ENCODE data around the gene LILRA5.
"Not testable (repeated sequence)": the region's sequence is repeated elsewhere in the genome, so short reads cannot be mapped to it uniquely, and the experiment has no call there.

Gene LILRA5

GRCh38 chr19:54333586-54334298, 20.8 kb upstream of the LILRA5 start:
- DNase-seq = no peak
- 100% methylated on average over 3 of the region's 3 CpGs for WGBS (ENCODE audit: insufficient coverage)
- H3K36me3 ChIP-seq (ENCODE audit: control insufficient read depth in 4 of 4, insufficient read depth in 4 of 4, low read length in 3 of 4) = no peaks in the 10 kb centered on the region
- CTCF ChIA-PET = interaction anchor here (0.9 kb wide), 2 partner anchors 58 to 82 kb away, joined by 3 read pairs; partner anchors contain the start of gene TTYH1
- no peaks in the 10 kb centered on the region for H3K27me3 ChIP-seq (replicated peaks in 2 of 5; ENCODE audit: control insufficient read depth in 4 of 5, insufficient read depth in 5 of 5, low read length in 4 of 5)
- H3K27ac ChIP-seq (ENCODE audit: insufficient read depth in 1 of 2, low read depth in 1 of 2, low read length in 2 of 2, poor library complexity in 1 of 2, severe bottlenecking in 2 of 2) = no peak overlapping the region
- no peak overlapping the region for H3K4me3 ChIP-seq (ENCODE audit: control insufficient read depth in 1 of 7, extremely low read depth in 1 of 7, insufficient read depth in 4 of 7, low read depth in 2 of 7, low read length in 6 of 7)
- no peaks in the 10 kb centered on the region for H3K9me3 ChIP-seq (ENCODE audit: control extremely low read depth in 1 of 5, control insufficient read depth in 4 of 5, insufficient read depth in 2 of 5, low read depth in 1 of 5, low read length in 4 of 5)
- H3K4me1 ChIP-seq (ENCODE audit: control extremely low read depth in 1 of 4, control insufficient read depth in 4 of 4, insufficient read depth in 4 of 4, low read length in 3 of 4) = peaks cover 0 to 6% (median 1%) of the 10 kb centered on the region in 4 experiments
- POLR2A ChIA-PET = no interaction called here

- POLR2A ChIA-PET = no interaction called here
These were observed 19.2 kb upstream of the LILRA5 start for GRCh38 chr19:54332149-54332548.

GRCh38 chr19:54331626-54332025, 18.7 kb upstream of the LILRA5 start:
- H3K27ac ChIP-seq (ENCODE audit: insufficient read depth in 1 of 2, low read depth in 1 of 2, low read length in 2 of 2, poor library complexity in 1 of 2, severe bottlenecking in 2 of 2) = no peak overlapping the region
- H3K36me3 ChIP-seq (ENCODE audit: control insufficient read depth in 4 of 4, insufficient read depth in 4 of 4, low read length in 3 of 4) = no peaks in the 10 kb centered on the region
- peaks cover 0 to 11% (median 4%) of the 10 kb centered on the region in 4 experiments for H3K4me1 ChIP-seq (ENCODE audit: control extremely low read depth in 1 of 4, control insufficient read depth in 4 of 4, insufficient read depth in 4 of 4, low read length in 3 of 4)
- DNase-seq = no peak
- CTCF ChIA-PET = interaction anchor here (0.8 kb wide), 1 partner anchor 59 kb away, joined by 3 read pairs; no protein-coding TSS in a partner anchor
- no peaks in the 10 kb centered on the region for H3K9me3 ChIP-seq (ENCODE audit: control extremely low read depth in 1 of 5, control insufficient read depth in 4 of 5, insufficient read depth in 2 of 5, low read depth in 1 of 5, low read length in 4 of 5)
- no peak overlapping the region for H3K4me3 ChIP-seq (ENCODE audit: control insufficient read depth in 1 of 7, extremely low read depth in 1 of 7, insufficient read depth in 4 of 7, low read depth in 2 of 7, low read length in 6 of 7)
- POLR2A ChIA-PET = no interaction called here
- no peaks in the 10 kb centered on the region for H3K27me3 ChIP-seq (replicated peaks in 2 of 5; ENCODE audit: control insufficient read depth in 4 of 5, insufficient read depth in 5 of 5, low read length in 4 of 5)
- 100% methylated on average over 3 of the region's 7 CpGs for WGBS (ENCODE audit: insufficient coverage)

More at GRCh38 chr19:54332149-54332548, 19.2 kb upstream of the LILRA5 start:
- Histone ChIP-seq H3K4me1 (ENCODE audit: control extremely low read depth in 1 of 4, control insufficient read depth in 4 of 4, insufficient read depth in 4 of 4, low read length in 3 of 4) (peaks cover 0 to 7% (median 4%) of the 10 kb centered on the region in 4 experiments), H3K4me3 (ENCODE audit: control insufficient read depth in 1 of 7, extremely low read depth in 1 of 7, insufficient read depth in 4 of 7, low read depth in 2 of 7, low read length in 6 of 7) (no peak overlapping the region), H3K27ac (ENCODE audit: insufficient read depth in 1 of 2, low read depth in 1 of 2, low read length in 2 of 2, poor library complexity in 1 of 2, severe bottlenecking in 2 of 2) (no peak overlapping the region), H3K9me3 (ENCODE audit: control extremely low read depth in 1 of 5, control insufficient read depth in 4 of 5, insufficient read depth in 2 of 5, low read depth in 1 of 5, low read length in 4 of 5) (no peaks in the 10 kb centered on the region), H3K36me3 (ENCODE audit: control insufficient read depth in 4 of 4, insufficient read depth in 4 of 4, low read length in 3 of 4) (no peaks in the 10 kb centered on the region), H3K27me3 (replicated peaks in 2 of 5; ENCODE audit: control insufficient read depth in 4 of 5, insufficient read depth in 5 of 5, low read length in 4 of 5) (no peaks in the 10 kb centered on the region)
- DNase-seq = no peak
- 100% methylated on average over 6 of the region's 7 CpGs for WGBS (ENCODE audit: insufficient coverage)
- CTCF ChIA-PET = interaction anchor here (0.8 kb wide), 1 partner anchor 59 kb away, joined by 3 read pairs; no protein-coding TSS in a partner anchor

- Histone ChIP-seq H3K36me3 (ENCODE audit: control insufficient read depth in 4 of 4, insufficient read depth in 4 of 4, low read length in 3 of 4) (no peaks in the 10 kb centered on the region), H3K27me3 (replicated peaks in 2 of 5; ENCODE audit: control insufficient read depth in 4 of 5, insufficient read depth in 5 of 5, low read length in 4 of 5) (no peaks in the 10 kb centered on the region), H3K9me3 (ENCODE audit: control extremely low read depth in 1 of 5, control insufficient read depth in 4 of 5, insufficient read depth in 2 of 5, low read depth in 1 of 5, low read length in 4 of 5) (no peaks in the 10 kb centered on the region), H3K4me1 (ENCODE audit: control extremely low read depth in 1 of 4, control insufficient read depth in 4 of 4, insufficient read depth in 4 of 4, low read length in 3 of 4) (peaks cover 0 to 21% (median 8%) of the 10 kb centered on the region in 4 experiments), H3K27ac (ENCODE audit: insufficient read depth in 1 of 2, low read depth in 1 of 2, low read length in 2 of 2, poor library complexity in 1 of 2, severe bottlenecking in 2 of 2) (no peak overlapping the region), H3K4me3 (ENCODE audit: control insufficient read depth in 1 of 7, extremely low read depth in 1 of 7, insufficient read depth in 4 of 7, low read depth in 2 of 7, low read length in 6 of 7) (no peak overlapping the region)
- 97% methylated on average over 10 of the region's 14 CpGs for WGBS (ENCODE audit: insufficient coverage)
- no peak for DNase-seq
- ChIA-PET CTCF (interaction anchor here (1.0 to 1.5 kb wide), 2 partner anchors 8 to 61 kb away, joined by 3 to 4 read pairs; no protein-coding TSS in a partner anchor), POLR2A (no interaction called here)
These were observed 16.7 kb upstream of the LILRA5 start for GRCh38 chr19:54329476-54330165.

GRCh38 chr19:54328781-54329180, 15.8 kb upstream of the LILRA5 start:
- 100% methylated on average over 1 of the region's 5 CpGs for WGBS (ENCODE audit: insufficient coverage)
- DNase-seq; H3K27me3 ChIP-seq (replicated peaks in 2 of 5; ENCODE audit: control insufficient read depth in 4 of 5, insufficient read depth in 5 of 5, low read length in 4 of 5); H3K4me3 ChIP-seq (ENCODE audit: control insufficient read depth in 1 of 7, extremely low read depth in 1 of 7, insufficient read depth in 4 of 7, low read depth in 2 of 7, low read length in 6 of 7); H3K9me3 ChIP-seq (ENCODE audit: control extremely low read depth in 1 of 5, control insufficient read depth in 4 of 5, insufficient read depth in 2 of 5, low read depth in 1 of 5, low read length in 4 of 5); POLR2A ChIA-PET; H3K27ac ChIP-seq (ENCODE audit: insufficient read depth in 1 of 2, low read depth in 1 of 2, low read length in 2 of 2, poor library complexity in 1 of 2, severe bottlenecking in 2 of 2); H3K36me3 ChIP-seq (ENCODE audit: control insufficient read depth in 4 of 4, insufficient read depth in 4 of 4, low read length in 3 of 4): not testable (repeated sequence)
- CTCF ChIA-PET = interaction anchor here (8.8 kb wide), 1 partner anchor 62 kb away, joined by 86 read pairs; no protein-coding TSS in a partner anchor
- peaks cover 0 to 21% (median 8%) of the 10 kb centered on the region in 4 experiments for H3K4me1 ChIP-seq (ENCODE audit: control extremely low read depth in 1 of 4, control insufficient read depth in 4 of 4, insufficient read depth in 4 of 4, low read length in 3 of 4)

GRCh38 chr19:54325631-54326030, 12.7 kb upstream of the LILRA5 start:
- Histone ChIP-seq H3K9me3 (ENCODE audit: control extremely low read depth in 1 of 5, control insufficient read depth in 4 of 5, insufficient read depth in 2 of 5, low read depth in 1 of 5, low read length in 4 of 5) (no peaks in the 10 kb centered on the region), H3K36me3 (ENCODE audit: control insufficient read depth in 4 of 4, insufficient read depth in 4 of 4, low read length in 3 of 4) (no peaks in the 10 kb centered on the region), H3K27me3 (replicated peaks in 2 of 5; ENCODE audit: control insufficient read depth in 4 of 5, insufficient read depth in 5 of 5, low read length in 4 of 5) (no peaks in the 10 kb centered on the region), H3K27ac (ENCODE audit: insufficient read depth in 1 of 2, low read depth in 1 of 2, low read length in 2 of 2, poor library complexity in 1 of 2, severe bottlenecking in 2 of 2) (no peak overlapping the region), H3K4me3 (ENCODE audit: control insufficient read depth in 1 of 7, extremely low read depth in 1 of 7, insufficient read depth in 4 of 7, low read depth in 2 of 7, low read length in 6 of 7) (no peak overlapping the region), H3K4me1 (ENCODE audit: control extremely low read depth in 1 of 4, control insufficient read depth in 4 of 4, insufficient read depth in 4 of 4, low read length in 3 of 4) (peaks cover 0 to 21% (median 8%) of the 10 kb centered on the region in 4 experiments)
- ChIA-PET POLR2A (no interaction called here), CTCF (interaction anchor here (0.6 to 8.8 kb wide), 13 partner anchors 9 to 93 kb away, joined by 3 to 86 read pairs (median 5); no protein-coding TSS in a partner anchor)
- WGBS (ENCODE audit: insufficient coverage) = 96% methylated on average over 4 of the region's 5 CpGs
- no peak for DNase-seq

- POLR2A ChIA-PET = no interaction called here
- CTCF ChIA-PET = interaction anchor here (0.6 to 8.8 kb wide), 20 partner anchors 9 to 158 kb away, joined by 3 to 86 read pairs (median 5); partner anchors contain the start of gene LILRB5
- WGBS (ENCODE audit: insufficient coverage) = 12% methylated on average over 4 of the region's 4 CpGs
These were observed 12.2 kb upstream of the LILRA5 start for GRCh38 chr19:54325194-54325621.

More at GRCh38 chr19:54325194-54325621, 12.2 kb upstream of the LILRA5 start:
- Histone ChIP-seq H3K4me1 (ENCODE audit: control extremely low read depth in 1 of 4, control insufficient read depth in 4 of 4, insufficient read depth in 4 of 4, low read length in 3 of 4) (peaks cover 0 to 21% (median 8%) of the 10 kb centered on the region in 4 experiments), H3K36me3 (ENCODE audit: control insufficient read depth in 4 of 4, insufficient read depth in 4 of 4, low read length in 3 of 4) (no peaks in the 10 kb centered on the region), H3K27me3 (replicated peaks in 2 of 5; ENCODE audit: control insufficient read depth in 4 of 5, insufficient read depth in 5 of 5, low read length in 4 of 5) (no peaks in the 10 kb centered on the region), H3K9me3 (ENCODE audit: control extremely low read depth in 1 of 5, control insufficient read depth in 4 of 5, insufficient read depth in 2 of 5, low read depth in 1 of 5, low read length in 4 of 5) (no peaks in the 10 kb centered on the region), H3K4me3 (ENCODE audit: control insufficient read depth in 1 of 7, extremely low read depth in 1 of 7, insufficient read depth in 4 of 7, low read depth in 2 of 7, low read length in 6 of 7) (no peak overlapping the region), H3K27ac (ENCODE audit: insufficient read depth in 1 of 2, low read depth in 1 of 2, low read length in 2 of 2, poor library complexity in 1 of 2, severe bottlenecking in 2 of 2) (no peak overlapping the region)
- DNase-seq = peak; percentile 58 to 81 (median 68)
